HG03064 (cell line): ENCODE data around the gene ZNF428.
"Not testable (repeated sequence)": the region's sequence is repeated elsewhere in the genome, so short reads cannot be mapped to it uniquely, and the experiment has no call there.

Experiments
- ATAC-seq: cut with Tn5 transposase; IDR thresholded peaks from one replicate; pipeline ENCODE4 v1.9.1; 2021; ENCODE audit warnings: low read depth; ENCODE audit not compliant: unreplicated experiment

Gene ZNF428

DNA sequence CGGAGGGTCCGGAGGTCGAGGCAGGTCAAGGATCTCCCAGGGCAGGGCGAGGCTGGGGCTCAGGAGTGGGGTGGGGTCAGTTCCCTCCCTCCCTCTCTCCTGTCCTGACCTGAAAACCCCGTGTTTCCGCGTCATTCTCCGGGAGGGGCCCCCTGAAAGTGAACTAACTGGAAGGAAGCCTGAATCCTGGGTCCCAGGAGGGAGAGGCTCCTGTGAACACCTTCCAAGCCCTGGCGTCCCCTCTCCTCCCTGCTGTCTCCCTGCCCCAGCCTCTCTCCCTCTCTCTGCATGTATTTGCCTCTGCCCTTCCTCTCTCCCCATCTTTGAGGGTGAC, 21.0 kb upstream of the ZNF428 start:
- ATAC-seq, result no peak

GRCh38 chr19:43639519-43640423, 20.3 kb upstream of the ZNF428 start, which contains the start of gene CADM4:
Gene CADM4, minus strand, starts transcription at chr19:43639850. Its CDS starts 60 bp downstream, at chr19:43639790.
- no peak for ATAC-seq

GRCh38 chr19:43638995-43639518, 19.6 kb upstream of the ZNF428 start:
- ATAC-seq, result no peak

DNA sequence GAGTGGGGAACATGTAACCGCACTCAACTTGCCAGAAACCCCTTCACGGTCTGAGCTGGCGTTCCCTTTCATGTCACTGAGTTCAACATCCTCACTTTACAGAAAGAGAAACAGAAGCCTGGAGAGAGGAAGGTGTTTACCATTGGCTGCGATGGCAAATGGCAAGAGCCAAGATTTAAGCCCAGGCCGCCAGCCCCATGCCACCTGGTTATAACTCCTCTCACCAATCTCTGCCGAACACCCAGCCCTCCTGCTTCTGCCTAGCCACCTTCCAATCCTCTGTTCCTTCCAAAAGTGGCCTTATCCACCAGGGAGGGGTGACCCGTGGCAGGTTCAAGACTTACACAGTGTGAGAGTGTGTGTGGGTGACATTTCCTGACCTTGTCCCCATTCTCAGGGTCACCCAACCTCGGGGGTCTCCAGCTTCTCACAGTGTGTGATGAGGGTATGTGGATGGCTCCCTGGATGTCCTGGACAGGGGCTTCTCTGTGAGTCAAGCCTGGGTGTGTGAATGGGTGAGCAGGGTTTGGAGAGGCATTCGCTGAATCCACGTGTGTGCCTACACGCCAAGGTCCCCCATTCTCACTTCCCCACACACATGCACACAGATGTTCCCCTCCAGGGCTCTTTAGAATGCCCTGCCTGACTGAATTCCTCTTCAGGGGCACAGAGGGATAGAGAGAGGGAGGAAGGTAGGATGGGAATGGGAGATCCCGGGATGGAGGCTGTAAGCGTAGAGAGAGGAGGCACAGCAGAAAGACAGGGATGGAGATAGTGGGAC, 19.0 kb upstream of the ZNF428 start:
- no peak for ATAC-seq

DNA sequence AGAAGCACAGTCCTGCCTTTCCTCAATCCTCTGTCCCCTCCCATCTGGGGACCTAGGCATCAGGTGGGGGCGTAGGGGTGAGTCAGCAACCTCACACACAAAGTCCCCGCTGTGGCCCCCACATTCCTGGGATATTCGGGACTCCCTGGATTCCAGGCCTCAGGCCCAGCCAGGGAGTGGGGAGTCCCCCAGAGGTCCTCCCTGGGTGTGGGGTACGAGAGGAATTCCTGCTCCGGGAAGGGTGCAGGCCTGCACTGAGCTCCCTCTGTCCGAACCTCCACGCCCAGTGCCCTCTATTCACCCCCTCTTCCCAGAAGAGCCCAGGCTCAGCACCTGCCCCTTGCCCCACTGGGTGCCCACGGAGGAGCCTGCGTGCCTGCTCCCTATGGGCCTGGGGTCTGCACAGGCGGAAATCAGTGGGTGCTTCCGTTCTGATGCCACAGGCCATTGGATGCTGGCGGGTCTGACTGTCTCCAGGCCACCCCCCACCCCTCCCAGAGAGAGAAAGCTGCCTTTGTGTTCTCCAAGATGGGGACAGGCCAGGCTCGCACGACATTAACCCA, 16.8 kb upstream of the ZNF428 start:
- ATAC-seq, result no peak

GRCh38 chr19:43635561-43635940, 16.1 kb upstream of the ZNF428 start:
- not testable (repeated sequence) for ATAC-seq

- no peak for ATAC-seq
These were observed 15.6 kb upstream of the ZNF428 start for GRCh38 chr19:43634872-43635560.

DNA sequence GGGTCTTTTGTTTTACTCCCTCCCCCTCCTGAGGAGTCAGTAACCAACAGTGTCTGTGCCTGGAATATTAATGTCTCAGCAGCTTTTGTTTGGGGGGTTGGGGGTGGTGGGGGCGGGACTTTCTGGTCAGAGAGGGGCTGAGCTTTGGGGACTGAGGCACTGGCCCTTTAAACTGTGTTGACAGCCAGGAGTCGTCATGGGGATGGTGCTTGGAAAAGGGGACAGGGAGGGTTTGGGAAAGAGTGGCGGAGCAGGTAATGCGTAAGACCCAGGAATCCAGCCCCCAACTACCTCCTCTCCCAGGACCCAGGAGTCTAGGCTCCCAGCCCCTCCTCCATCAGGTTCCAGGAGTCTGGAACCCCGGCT, 15.1 kb upstream of the ZNF428 start:
- no peak for ATAC-seq

GRCh38 chr19:43634068-43634467, 14.6 kb upstream of the ZNF428 start:
- no peak for ATAC-seq

DNA sequence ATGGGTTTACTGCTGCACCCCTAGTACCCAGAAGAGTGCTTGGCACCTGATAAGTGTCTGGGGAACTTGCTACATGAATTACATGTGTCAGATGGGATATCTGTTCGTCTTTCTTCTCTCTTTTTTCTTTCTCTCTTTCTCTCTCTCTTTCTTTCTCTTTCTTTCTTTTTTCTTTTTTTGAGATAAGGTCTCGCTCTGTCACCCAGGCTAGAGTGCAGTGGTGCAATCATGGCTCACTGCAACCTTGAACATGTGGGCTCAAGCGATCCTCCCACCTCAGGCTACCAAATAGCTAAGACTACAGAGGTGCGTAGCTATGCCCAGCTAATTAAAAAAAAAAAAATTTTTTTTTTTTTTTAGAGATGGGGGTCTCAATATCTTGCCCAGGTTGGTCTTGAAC, 14.1 kb upstream of the ZNF428 start:
- no peak for ATAC-seq

DNA sequence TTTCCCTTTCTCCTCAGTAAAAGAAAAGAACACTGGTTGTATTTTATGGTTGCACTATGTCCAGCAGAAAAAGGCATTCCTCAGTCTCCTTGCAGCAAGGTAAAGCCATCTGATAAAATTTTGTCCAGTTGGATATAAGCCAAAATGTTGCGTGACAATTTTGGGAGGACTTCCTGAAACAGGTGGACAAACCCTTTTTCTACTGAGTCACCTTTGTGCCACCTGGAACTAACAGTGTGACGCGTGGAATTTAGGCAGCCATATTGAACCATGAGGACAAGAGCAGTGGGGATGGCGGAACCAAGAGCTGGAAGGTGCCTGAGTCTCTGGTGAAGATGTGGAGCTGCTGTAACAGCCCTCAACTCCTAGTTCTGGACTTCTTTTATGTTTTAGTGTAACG, 12.1 kb upstream of the ZNF428 start:
- no peak for ATAC-seq

- no peak for ATAC-seq
These were observed 9.4 kb upstream of the ZNF428 start for GRCh38 chr19:43628646-43629326.

DNA sequence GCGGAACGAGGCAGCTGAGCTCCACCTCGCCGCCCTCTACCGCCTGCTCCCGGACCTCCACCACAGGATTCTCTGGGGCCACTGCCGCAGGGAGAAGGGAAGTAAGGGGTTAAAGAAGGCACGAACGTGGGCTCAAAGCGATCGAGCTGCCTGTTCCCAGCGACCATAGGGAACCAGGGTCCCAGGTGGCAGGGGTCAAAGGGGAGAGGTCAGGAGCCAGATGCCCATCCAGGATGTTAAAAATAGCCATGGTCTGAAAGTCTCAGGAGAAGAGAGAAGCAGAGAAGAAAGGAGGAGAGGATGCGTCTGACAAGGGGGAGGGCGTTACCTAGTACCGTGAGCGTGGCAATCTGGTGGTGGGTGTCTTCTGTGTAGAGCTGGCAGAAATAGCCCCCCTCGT, 7.4 kb upstream of the ZNF428 start:
- ATAC-seq, result no peak

GRCh38 chr19:43625918-43626579, 6.6 kb upstream of the ZNF428 start:
- no peak for ATAC-seq

GRCh38 chr19:43624933-43625332, 5.5 kb upstream of the ZNF428 start:
- no peak for ATAC-seq

DNA sequence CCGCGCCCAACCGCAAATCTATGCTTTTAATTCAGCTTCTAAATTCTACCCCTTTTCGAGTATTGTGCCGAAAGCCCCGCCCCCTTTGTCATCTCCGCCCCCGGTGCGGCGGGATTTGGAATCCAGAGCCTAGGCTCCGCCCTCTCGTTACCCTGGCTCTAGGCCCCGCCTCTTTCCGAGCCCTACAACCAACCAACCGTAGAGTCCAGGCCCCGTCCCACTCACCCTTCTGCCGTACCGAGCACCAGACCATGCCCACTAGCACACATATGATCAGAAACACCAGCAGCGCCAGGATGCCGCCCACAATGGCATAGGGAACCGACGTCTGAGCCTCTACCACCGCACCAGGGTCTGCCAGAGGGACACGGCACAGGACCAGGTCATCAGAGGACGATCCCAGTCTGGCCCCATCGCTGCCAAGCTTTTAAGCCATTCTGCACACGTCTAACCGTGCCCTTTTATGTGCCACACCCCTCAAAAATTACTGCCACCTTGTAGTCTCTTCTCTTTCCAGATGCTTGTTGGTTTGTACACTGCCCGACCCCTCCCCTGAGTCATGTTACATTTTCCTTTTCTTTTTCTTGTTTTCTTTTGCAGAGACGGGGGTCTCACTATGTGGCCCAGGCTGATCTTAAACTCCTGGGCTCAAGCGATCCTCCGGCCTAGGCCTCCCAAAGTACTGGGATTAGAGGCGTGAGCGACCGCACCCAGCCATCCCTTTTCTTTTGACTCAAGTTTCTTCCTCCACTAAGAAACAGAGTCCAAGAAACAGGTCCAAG, 4.7 kb upstream of the ZNF428 start:
- no peak for ATAC-seq

GRCh38 chr19:43622956-43623355, 3.5 kb upstream of the ZNF428 start:
- no peak for ATAC-seq

GRCh38 chr19:43622070-43622469, 2.6 kb upstream of the ZNF428 start:
- no peak for ATAC-seq
